GM23248 (cell line): ENCODE results near the gene HS6ST1. TPM values are rescaled to one million over a fixed set of nuclear protein-coding genes. Genes with fewer than 3 reads are reported as not detected.
A peak's percentile ranks its signal among the peaks of the same experiment; 100 is the strongest.

Experiments
- DNase-seq: peaks from one replicate; pipeline ENCODE4 v3.0.0-alpha.2; 2015
- H2AFZ ChIP-seq: fragments of 200-600 bp; sonication (generic); 2 replicates; pipeline ENCODE4 v1.6.1; 2016; ENCODE audit warnings: antibody characterized with exemption
- H3F3A ChIP-seq: fragments of 200-600 bp; sonication (generic); 2 replicates; pipeline ENCODE4 v1.6.1; 2016; ENCODE audit warnings: mild to moderate bottlenecking, antibody characterized with exemption, mixed run types; ENCODE audit not compliant: insufficient read depth
- H3K27ac ChIP-seq: fragments of 200-600 bp; sonication (generic); 2 replicates; pipeline ENCODE4 v1.5.1; 2016; ENCODE audit warnings: mild to moderate bottlenecking
- H3K27me3 ChIP-seq: fragments of 200-600 bp; sonication (generic); replicated peaks from 2 replicates; pipeline ENCODE4 v1.6.1; 2016; ENCODE audit warnings: mild to moderate bottlenecking; ENCODE audit not compliant: insufficient read depth
- H3K36me3 ChIP-seq: fragments of 200-600 bp; sonication (generic); 2 replicates; pipeline ENCODE4 v1.6.1; 2016; ENCODE audit warnings: low read depth, mild to moderate bottlenecking
- H3K4me1 ChIP-seq: fragments of 200-600 bp; sonication (generic); 2 replicates; pipeline ENCODE4 v1.6.1; 2016; ENCODE audit warnings: mild to moderate bottlenecking; ENCODE audit not compliant: insufficient read depth
- H3K4me2 ChIP-seq: fragments of 200-600 bp; sonication (generic); one replicate; pipeline ENCODE4 v1.6.1; 2016; ENCODE audit warnings: mild to moderate bottlenecking; ENCODE audit not compliant: unreplicated experiment
- H3K4me3 ChIP-seq: fragments of 200-600 bp; sonication (generic); 2 replicates; pipeline ENCODE4 v1.5.1; 2016; ENCODE audit warnings: mild to moderate bottlenecking
- H3K79me2 ChIP-seq: fragments of 200-600 bp; sonication (generic); 2 replicates; pipeline ENCODE4 v1.6.1; 2016; ENCODE audit warnings: mild to moderate bottlenecking; ENCODE audit not compliant: insufficient read depth
- H3K9ac ChIP-seq: fragments of 200-600 bp; sonication (generic); 2 replicates; pipeline ENCODE4 v1.6.1; 2016; ENCODE audit warnings: mild to moderate bottlenecking
- H3K9me2 ChIP-seq: fragments of 200-600 bp; sonication (generic); 2 replicates; pipeline ENCODE4 v1.6.1; 2016; ENCODE audit warnings: mixed run types, mild to moderate bottlenecking, moderate library complexity; ENCODE audit not compliant: insufficient read depth
- H3K9me3 ChIP-seq: fragments of 200-600 bp; sonication (generic); one replicate; pipeline ENCODE4 v1.6.1; 2017; ENCODE audit warnings: low read depth
- H4K20me1 ChIP-seq: fragments of 200-600 bp; sonication (generic); 2 replicates; pipeline ENCODE4 v1.6.0; 2016; ENCODE audit not compliant: insufficient read depth
- EZH2 ChIP-seq: fragments of 200-600 bp; sonication (generic); IDR thresholded peaks from 2 replicates; pipeline ENCODE4 v1.6.1; 2018; ENCODE audit warnings: antibody characterized with exemption, mild to moderate bottlenecking; ENCODE audit not compliant: insufficient read depth, poor library complexity, severe bottlenecking
- EZH2phosphoT487 ChIP-seq: fragments of 200-600 bp; sonication (generic); IDR thresholded peaks from 2 replicates; pipeline ENCODE4 v1.6.1; 2018; ENCODE audit warnings: antibody characterized with exemption, moderate library complexity, mild to moderate bottlenecking, low read depth; ENCODE audit not compliant: insufficient read depth
- WGBS, 2 experiments: methylation state at CpG; one replicate each; pipeline ENCODE4 v1.1.6; 2015 to 2017; ENCODE audit warnings: low lambda C conversion rate in 2 of 2, low coverage in 1 of 2; ENCODE audit errors: missing lambda C conversion rate in 2 of 2; 5-methylcytosine and 5-hydroxymethylcytosine counted together
- in situ Hi-C: fragments of 300-500 bp; cut with MboI; formaldehyde crosslinking; loops from 2 replicates; pipeline ENCODE4 v1.15.0; 2020
- polyA plus RNA-seq: library from polyadenylated mRNA; unstranded; fragments of >200 nt; fragmentation: Nextera tagmentation; extraction: Ambion mirVana; gene quantifications from 2 replicates; pipeline ENCODE4 v1.2.1, GENCODE V29; 2016
- total RNA-seq: library from RNA; depleted of rRNA; stranded (reverse); fragments of >200 nt; shearing (Covaris generic); gene quantifications from 2 replicates; pipeline ENCODE4 v1.2.3, GENCODE V29; 2014

The HS6ST1 gene
- total and polyA plus RNA-seq, 2 experiments from 2014 or later = 3.3 to 27.3 TPM

DNA sequence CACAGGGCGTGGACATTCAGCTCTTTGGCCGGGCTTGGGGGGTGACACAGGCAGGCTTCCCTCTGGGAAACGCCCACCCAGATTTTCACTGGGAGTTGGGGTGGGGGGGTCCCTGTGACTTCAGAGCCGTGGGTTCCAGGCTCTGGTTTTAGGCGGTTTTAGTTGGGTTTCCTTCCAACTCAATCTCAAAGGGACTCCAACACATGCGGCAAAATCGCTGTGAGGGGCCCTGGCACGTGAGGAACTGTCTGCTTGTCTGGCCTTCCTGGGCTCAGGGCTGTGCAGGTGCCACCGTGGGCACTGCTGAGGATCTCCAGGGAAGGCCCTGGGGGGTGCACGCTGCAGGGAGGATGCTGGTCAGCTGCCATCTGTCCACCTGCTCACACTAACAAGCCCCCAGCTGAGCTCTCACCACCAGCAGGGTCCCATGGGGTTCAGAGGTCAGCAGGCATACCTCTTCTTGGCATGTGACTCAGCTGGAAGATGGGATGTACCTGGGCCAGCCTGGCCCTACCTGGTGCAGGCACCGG is 11.7 kb downstream of the HS6ST1 start:
- no peak for DNase-seq
- H3K9me2 ChIP-seq = no peaks in the 10 kb centered on the region
- H3K4me3 ChIP-seq = no peak overlapping the region
- H3K9ac ChIP-seq = peak overlapping the region; percentile 87
- H2AFZ ChIP-seq = no peak overlapping the region
- H3K4me1 ChIP-seq = peaks cover 25% of the 10 kb centered on the region
- H3K9me3 ChIP-seq = no peaks in the 10 kb centered on the region
- 55 to 62% methylated on average over 10 to 11 of the region's 11 CpGs for WGBS, 2 experiments
- peak overlapping the region; percentile 94 for H3K27ac ChIP-seq
- peaks cover 8% of the 10 kb centered on the region; the same call in 1 of the 2 replicates for H3F3A ChIP-seq
- no peaks in the 10 kb centered on the region for H4K20me1 ChIP-seq
- TF ChIP-seq EZH2 (no peak), EZH2phosphoT487 (no peak)
- H3K36me3 ChIP-seq = no peaks in the 10 kb centered on the region
- peaks cover 63% of the 10 kb centered on the region for H3K79me2 ChIP-seq
- no peaks in the 10 kb centered on the region for H3K27me3 ChIP-seq
- in situ Hi-C loops = no loop called here
- H3K4me2 ChIP-seq = peak overlapping the region; percentile 70

DNA sequence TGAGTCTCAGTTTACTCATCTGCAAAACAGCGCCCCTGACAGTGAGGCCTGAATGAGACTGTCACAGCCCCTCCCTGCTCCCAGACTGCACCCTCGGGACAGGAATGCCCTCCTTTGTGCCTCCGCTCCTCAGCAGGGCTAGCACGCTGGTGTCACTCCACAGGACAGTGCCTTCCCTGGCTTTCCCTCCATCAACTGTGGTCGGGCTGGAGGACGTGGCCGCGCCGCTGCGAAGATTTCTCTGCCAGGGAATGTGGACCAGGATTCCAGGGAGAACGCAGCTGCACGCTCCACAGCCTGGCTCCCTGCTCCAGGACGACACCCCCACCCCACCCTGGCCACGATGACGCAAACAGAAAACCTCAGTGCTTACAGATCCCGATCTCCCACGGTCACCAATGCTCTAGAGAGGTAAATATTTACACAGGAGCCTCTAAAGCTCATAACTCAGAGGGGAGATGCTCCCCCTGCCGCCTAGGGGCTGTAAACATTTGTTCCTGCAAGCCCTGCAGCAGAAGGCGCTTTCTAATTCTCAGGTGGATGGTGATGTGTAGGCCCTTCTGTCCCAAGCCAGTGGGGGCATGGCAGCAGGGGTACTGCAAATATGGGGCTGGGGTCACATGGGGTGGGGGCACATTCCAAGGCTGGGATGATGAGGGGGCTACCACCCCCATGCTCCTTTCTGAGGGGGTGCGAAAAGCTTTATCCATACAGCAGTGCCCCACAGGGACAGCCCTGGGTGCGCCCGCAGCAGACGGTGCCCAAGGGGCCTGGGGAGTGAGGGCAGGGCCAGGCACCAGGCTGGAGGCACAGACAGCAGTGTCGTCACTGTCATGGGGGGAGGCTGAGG is 12.4 kb downstream of the HS6ST1 start:
- Histone ChIP-seq H3K4me3 (no peak overlapping the region), H3K9ac (peak overlapping the region; percentile 87), H4K20me1 (no peaks in the 10 kb centered on the region)

DNA sequence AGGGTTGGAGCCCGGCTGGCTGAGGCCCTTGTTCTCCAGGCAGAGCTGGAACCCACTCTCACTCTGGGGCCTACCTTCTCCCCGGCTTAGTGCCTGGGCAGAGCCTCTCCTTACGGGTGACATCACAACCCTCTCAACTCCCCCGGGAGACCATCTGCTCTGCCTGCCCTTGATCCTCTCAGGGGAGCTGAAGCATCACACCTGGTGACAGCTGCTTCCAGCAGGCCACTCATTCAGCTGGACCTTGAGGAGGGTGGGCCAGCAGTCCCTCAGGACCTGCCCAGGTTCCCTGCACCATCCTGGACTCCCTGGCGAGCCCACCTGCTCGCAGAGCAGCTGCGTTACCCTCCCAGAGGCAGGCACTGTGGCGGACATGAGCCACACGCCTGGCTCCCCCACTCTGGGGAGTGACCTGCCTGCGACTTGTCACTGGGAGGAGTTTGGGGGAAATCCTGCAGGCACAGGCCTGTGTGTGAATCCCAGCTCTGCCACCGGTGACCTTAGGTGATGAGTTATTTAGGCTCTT is 13.1 kb downstream of the HS6ST1 start:
- peaks cover 36% of the 10 kb centered on the region for H3K4me1 ChIP-seq
- H3K79me2 ChIP-seq = peaks cover 51% of the 10 kb centered on the region
- H3F3A ChIP-seq = peaks cover 8% of the 10 kb centered on the region; the same call in 1 of the 2 replicates
- peak overlapping the region; percentile 87 for H3K9ac ChIP-seq
- peak; percentile 58 for DNase-seq
- no peak overlapping the region for H3K4me3 ChIP-seq
- TF ChIP-seq EZH2phosphoT487 (no peak), EZH2 (no peak)
- WGBS, 2 experiments = 48 to 55% methylated on average over 11 of the region's 11 CpGs
- H2AFZ ChIP-seq = peak overlapping the region; percentile 47
- H3K4me2 ChIP-seq = peak overlapping the region; percentile 70
- no peaks in the 10 kb centered on the region for H4K20me1 ChIP-seq
- no peaks in the 10 kb centered on the region for H3K27me3 ChIP-seq
- no peaks in the 10 kb centered on the region for H3K9me2 ChIP-seq
- no peaks in the 10 kb centered on the region for H3K36me3 ChIP-seq
- peak overlapping the region; percentile 94 for H3K27ac ChIP-seq
- H3K9me3 ChIP-seq = no peaks in the 10 kb centered on the region
- in situ Hi-C loops = no loop called here

More for the DNA sequence above, 12.4 kb downstream of the HS6ST1 start:
- in situ Hi-C loops = no loop called here
- Histone ChIP-seq H3F3A (peaks cover 8% of the 10 kb centered on the region; the same call in 1 of the 2 replicates), H3K79me2 (peaks cover 56% of the 10 kb centered on the region), H3K27me3 (no peaks in the 10 kb centered on the region), H2AFZ (no peak overlapping the region), H3K9me2 (no peaks in the 10 kb centered on the region), H3K4me1 (peaks cover 30% of the 10 kb centered on the region), H3K27ac (peak overlapping the region; percentile 94), H3K36me3 (no peaks in the 10 kb centered on the region), H3K4me2 (peak overlapping the region; percentile 70), H3K9me3 (no peaks in the 10 kb centered on the region)
- peak; percentile 91 for DNase-seq
- 12 to 20% methylated on average over 19 to 24 of the region's 24 CpGs for WGBS, 2 experiments
- TF ChIP-seq EZH2 (no peak), EZH2phosphoT487 (no peak)

DNA sequence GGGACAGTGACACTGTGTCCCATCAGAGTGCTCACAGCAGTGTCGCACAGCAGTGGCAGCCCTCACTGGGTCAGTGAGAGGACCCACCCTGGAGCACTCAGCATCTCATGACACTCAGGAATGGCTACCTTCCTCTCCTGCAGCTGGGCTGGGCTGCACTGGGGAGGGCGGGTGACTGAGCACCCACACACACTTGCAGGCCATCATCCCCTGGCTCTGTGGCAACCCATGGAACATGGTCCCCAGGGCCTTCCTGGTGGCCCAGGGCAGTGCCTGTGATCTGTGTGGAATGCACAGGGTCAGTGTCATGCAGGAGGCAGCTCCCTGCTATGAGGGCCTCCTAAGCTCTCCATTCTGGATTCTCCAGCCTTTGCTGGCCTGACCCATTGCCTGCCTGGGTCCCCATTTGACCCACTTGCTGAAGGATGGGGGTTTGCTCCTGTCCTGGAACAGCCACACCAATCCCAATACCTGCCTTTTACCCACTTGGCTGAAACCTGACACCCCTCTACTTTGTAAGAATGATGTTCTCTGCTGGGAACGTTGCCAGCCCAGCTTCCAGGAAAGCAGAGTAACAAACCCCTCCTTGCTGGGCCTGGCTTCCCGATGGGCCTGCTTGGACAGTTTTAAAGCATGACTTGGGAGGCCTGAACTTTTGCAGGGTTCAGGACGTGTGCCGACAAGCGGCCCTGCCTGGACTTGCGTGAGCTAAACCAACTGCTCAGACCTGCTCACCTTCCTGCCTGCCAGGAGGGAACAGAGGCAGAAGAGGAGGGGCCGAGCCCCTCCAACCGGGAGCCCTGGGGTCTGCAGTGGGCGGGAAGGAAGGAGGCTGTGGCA is 13.7 kb downstream of the HS6ST1 start:
- DNase-seq = peak; percentile 96
- Histone ChIP-seq H3K9me3 (no peaks in the 10 kb centered on the region), H2AFZ (peak overlapping the region; percentile 47), H3K4me2 (peak overlapping the region; percentile 70), H3K79me2 (peaks cover 51% of the 10 kb centered on the region), H4K20me1 (no peaks in the 10 kb centered on the region), H3K27ac (peak overlapping the region; percentile 94), H3F3A (peaks cover 8% of the 10 kb centered on the region; the same call in 1 of the 2 replicates), H3K36me3 (no peaks in the 10 kb centered on the region), H3K9ac (peak overlapping the region; percentile 87), H3K4me1 (peaks cover 40% of the 10 kb centered on the region), H3K9me2 (no peaks in the 10 kb centered on the region), H3K4me3 (no peak overlapping the region), H3K27me3 (no peaks in the 10 kb centered on the region)
- TF ChIP-seq EZH2phosphoT487 (no peak), EZH2 (no peak)
- 41 to 44% methylated on average over 11 of the region's 11 CpGs for whole genome bisulfite sequencing, 2 experiments
- in situ Hi-C loops = no loop called here
